Daoy (cell line): ENCODE measurements around the gene EYA4. TPM values are rescaled to one million over a fixed set of nuclear protein-coding genes. Genes with fewer than 3 reads are reported as not detected.
"Not testable (repeated sequence)": the region's sequence is repeated elsewhere in the genome, so short reads cannot be mapped to it uniquely, and the experiment has no call there.

Source experiments
- DNase-seq: peaks from one replicate; pipeline ENCODE4 v3.0.0-alpha.2; 2015; ENCODE audit warnings: low read depth
- total RNA-seq: library from RNA; depleted of rRNA; stranded (reverse); fragments of >200 nt; shearing (Covaris generic); gene quantifications from 2 replicates; pipeline ENCODE4 v1.2.3, GENCODE V29; 2014

The EYA4 gene
- total RNA-seq, 1 experiment from 2014 or later, result 14.7 TPM

DNA sequence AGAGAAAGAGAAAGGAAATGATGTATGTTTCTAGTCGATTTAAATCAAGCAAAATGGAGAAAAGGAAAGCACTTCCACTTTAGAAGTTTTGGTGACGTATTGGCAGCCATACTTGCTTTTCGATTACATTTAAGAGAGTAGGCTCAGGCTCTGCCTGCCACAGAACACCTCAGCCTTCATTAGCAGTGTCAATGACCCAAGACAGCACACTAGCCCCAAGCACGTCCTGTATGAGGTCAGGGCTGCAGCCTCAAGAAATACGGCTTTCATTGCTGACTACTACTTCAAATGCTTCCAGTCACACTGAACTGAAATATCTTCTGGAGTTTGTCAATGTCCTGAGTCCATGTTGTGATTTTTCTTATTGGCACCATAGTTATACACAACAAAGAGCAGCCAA is 285.3 kb downstream of the EYA4 start:
- no peak for DNase-seq

DNA sequence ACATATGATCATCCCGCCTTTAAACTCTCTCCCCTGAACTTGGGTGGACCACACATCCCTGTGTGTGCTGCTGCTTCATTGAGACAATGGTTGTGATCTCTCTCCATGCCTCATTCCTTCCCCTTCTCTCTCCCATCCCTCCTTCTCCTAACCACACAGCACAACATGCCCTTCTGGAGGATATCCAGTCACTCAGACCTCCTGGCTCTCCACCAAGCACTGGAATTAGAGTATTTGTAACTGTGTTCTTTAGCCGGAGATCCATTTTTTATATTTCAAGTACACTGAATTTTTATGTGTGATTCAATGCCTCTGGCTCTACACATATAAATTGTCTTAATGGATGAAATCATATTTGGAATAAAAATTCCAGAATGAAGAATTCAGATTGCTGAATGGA is 287.4 kb downstream of the EYA4 start:
- DNase-seq, result no peak

DNA sequence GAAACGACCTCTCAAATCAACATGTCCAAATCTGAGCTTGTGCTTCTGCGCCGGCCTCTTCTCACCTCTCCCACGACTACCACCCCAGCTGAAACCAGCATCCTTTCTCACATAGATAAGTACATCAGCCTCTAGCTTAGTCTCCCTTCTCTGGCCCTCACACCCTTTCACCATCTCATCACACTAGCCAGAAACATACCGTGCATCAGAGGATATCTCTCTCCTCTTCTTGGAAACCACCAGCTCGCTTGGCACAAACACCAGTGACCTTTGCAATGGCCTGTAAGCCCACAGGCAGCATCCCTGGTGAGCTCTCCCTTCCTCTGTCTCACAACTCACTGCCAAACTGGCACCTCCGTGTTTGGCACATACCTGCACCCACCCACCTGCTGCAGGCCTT is 291.8 kb downstream of the EYA4 start:
- no peak for DNase-seq

DNA sequence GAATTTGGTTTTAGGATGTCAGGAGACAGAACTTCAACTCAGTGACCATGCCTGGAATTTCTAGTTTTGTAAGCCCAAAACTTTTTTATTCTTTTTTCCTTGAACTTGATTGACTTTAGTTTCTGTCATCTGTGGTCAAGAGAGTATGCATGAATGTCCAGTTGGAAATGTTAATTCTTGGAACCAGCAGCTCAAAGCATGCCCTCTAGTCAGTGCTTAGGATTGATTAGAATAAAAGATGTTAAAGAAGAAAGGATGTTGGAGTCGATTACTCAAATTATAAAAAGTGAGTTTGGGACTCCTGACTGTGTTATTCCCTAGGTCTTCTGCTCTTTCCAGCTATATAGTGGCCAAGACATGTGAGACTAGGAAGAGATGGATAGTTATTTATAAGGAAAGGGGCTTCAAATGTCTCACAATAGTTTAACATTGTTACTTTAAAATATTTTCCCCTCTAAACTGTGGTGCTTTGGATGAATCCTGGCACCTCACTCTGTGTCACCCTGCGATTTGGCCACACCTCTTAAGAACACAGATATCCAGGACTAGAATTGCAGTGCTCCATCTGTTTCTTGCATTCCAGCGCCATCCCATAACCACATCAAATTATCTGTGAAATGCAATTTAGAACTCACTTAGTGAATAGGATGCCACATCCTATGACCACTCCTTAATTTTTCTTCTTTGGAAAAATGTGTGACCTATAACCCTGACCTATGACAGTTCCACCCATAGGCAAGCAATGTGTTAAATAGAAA is 298.5 kb downstream of the EYA4 start:
- no peak for DNase-seq

DNA sequence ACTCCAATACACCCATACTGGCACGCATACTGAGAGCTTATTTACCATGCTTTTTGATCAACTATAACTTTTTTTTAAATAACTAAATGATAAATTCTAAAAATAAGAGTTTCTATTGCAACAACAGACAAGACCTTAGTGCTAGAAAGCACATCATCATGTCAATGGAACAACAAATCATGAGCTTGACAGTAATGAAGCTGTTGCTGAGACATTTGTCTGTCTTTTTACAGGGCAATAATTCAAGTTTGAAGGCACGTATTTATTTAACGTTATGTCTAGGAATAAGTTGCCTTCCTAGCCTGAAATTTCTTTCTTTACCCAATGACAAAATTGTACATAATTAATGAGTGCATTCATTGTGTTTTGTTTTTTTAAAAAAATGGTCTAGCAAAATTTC is 299.2 kb downstream of the EYA4 start:
- no peak for DNase-seq

DNA sequence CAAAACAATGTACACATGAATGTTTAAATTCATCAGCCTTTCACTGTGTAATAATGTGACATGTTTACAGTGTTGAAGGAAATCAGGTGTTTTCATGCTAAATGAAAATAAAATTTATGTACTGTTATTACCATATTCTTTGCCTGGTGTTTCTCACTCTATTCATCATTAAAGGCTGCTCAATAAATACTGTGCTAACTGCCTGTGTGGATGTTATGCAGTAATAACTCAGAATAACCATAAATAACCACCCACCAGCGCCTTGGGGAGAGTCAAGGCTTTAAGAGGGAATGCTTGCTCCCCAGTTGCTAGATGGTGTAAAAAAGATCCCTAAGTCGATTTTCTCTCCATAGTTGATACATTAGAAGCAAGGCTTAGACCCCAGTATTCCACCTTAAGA is 299.9 kb downstream of the EYA4 start:
- no peak for DNase-seq

DNA sequence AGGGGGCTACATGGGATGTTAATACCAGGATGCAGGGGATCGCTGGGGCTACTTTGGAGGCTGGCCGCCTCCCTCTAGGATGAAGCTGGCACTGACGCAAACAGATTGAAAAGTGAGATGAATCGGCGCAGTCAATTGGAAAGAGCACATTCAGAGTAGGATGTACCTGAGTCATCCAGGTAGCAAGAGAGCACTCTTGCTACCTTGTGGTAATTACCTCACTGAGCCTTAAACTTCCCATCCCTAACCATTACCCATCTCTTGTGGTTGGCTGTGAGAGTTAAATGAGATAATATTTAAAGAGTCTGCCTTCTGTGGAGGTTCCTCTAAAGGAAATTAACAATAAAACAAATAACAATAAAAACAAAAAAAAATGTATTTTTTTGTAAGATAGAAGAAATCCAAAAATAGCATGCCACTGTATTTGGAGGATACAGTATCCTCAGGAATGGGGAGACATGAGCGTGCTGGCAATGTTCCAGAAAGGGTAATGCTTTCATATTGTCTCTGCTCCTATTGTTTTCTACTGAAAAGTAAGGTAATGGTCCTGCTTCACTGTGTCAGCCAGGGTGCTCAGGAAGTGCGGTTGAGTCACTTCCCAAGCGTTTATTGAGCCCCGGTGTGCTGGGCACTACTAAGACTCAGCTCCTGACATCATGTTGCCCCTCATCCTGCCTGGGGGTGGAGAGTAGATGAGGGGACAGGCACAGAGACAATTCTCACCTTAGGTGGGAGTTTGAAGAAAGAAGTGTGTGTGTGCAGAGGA is 301.1 kb downstream of the EYA4 start:
- DNase-seq, result peak; percentile 62

DNA sequence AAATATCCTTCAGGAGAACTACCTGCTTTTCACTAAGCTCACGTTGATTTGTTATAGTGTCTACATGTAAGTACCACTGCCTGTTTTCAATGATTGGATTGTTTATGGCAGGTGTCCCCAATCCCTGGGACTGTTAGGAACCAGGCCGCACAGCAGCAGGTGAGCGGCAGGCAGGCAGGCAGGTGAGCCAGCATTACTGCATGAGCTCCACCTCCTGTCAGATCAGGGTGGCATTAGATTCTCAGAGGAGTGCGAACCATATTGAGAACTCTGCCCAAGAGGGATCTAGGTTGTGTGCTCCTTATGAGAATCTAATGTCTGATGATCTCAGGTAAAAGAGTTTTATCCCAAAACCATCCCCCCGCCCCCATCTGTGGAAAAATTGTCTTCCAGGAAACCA is 303.3 kb downstream of the EYA4 start:
- no peak for DNase-seq

DNA sequence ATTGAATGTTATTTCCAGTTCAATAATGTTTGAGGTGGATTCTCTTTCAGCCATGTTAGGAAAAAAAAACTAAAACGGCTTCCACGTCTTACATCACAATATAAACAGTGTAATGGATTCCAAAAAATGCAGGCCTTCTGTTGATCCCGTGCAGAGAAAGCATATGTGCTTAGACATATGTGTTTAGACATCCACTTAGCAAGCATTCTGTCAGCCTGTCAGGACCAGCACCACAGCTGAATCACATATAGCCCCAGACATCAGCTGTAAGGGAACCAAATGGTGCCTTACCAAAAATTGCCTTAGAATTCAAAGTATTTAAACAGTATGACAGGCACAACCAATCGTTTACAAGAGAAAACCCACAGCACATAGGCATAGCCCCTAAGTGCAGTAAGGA is 304.9 kb downstream of the EYA4 start:
- DNase-seq, result no peak

DNA sequence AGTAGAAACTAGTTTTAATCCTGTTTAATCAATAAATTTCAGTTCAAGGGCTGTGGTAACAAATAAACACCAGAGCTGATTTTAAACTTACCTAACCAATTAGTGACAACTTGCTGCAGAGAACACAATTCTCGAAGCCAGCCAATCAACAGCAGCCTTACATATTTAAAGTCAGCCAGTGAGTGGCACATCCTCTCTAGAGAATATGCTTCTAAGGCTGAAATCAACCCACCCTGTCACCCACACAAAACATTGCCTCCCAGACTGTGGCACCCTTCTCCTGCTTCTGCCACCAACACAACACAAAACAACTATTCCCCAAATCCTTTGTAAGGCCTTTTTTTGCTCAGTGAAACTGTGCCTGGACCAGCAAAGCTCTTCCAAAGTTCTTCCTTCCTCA is 306.0 kb downstream of the EYA4 start:
- no peak for DNase-seq

DNA sequence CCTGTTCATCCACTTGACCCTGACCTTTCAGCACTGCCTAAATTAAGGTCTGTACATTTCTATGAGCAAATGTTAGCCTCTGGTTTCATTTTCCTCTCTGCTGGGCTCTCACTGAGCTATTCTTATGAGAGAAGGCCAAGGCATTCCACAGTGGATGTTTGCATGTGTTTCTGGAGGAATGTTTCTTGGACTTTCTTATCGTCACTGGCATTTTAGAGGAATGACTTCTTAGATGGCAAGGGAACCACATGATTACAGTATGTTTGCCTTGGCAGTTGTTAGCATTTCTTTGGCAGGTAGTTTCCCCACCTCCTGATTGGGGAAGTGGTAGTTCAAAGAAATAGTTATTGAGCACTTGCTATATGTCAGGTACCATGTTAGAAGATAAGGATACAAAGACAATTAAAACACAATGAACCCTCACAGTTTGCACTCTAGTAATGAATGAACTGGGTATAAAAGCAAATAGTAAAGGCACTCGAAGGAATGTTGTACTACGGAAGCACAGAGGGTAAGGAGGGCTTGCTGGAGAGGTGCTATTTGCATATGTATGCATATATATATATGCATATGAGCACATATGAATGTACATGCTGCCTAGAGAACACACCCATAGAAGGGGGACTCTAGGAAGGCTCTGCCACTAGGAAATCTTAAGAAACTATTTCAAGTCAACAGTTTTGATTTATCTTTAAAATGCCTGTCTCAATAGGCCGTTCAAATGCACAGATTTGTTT is 307.4 kb downstream of the EYA4 start:
- peak; percentile 71 for DNase-seq

DNA sequence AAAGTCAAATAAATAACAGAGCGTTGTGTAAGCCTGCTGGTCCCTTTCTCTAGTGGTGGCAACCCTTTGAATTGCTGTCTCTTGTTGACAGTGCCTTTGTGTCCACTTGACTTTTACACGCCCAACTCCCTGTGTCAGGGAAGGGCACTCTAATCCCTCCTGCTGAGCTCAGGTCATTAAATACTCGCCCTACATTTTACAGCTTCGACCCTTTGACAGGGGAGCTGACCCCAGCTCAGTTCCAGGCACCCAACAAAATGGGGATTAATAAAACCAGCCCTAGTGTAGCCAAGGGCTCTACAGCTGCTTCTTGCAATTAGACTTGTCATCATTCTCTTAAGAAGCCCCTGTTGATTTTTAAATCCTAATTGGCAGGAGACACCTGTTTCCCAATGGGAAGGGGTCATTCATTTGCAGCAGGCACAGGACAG is 308.2 kb downstream of the EYA4 start:
- no peak for DNase-seq

DNA sequence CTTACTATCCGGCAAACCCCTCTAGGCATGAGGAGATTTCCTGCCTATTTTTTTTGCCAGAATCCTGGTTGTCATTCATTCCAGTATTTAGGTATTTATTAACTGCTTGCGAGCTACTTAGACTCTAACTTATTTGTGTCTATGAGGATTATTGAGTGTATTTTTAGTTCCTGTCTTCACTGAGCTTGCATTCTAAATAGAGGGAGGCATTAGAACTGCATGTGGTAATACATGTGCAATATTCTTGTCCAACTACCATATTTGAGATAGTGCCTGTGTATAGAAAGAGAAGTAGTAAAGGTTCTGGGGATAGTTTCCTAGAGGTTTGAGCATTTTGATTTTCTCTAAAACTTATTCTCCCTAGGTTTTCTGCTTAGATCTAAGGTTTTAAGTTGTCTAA is 308.9 kb downstream of the EYA4 start:
- no peak for DNase-seq

DNA sequence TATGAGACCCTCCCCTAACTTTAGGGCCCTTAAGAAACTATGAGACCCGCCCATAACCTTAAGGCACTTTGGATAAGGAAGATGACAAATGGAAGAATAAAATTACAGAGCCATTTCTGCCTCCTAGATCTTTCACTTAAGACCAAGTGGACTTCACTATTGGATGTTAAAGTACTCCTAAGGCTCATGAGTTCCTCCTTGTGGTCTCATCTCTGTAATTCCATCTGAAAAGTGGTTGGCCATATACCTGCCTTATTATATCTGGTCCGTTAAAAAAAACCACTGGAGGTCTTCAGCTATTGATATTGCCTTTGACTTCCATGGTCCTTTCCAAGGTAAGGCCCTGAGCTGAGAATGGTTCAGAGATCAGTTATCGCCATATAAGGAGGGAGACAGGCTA is 310.3 kb downstream of the EYA4 start:
- DNase-seq, result no peak

DNA sequence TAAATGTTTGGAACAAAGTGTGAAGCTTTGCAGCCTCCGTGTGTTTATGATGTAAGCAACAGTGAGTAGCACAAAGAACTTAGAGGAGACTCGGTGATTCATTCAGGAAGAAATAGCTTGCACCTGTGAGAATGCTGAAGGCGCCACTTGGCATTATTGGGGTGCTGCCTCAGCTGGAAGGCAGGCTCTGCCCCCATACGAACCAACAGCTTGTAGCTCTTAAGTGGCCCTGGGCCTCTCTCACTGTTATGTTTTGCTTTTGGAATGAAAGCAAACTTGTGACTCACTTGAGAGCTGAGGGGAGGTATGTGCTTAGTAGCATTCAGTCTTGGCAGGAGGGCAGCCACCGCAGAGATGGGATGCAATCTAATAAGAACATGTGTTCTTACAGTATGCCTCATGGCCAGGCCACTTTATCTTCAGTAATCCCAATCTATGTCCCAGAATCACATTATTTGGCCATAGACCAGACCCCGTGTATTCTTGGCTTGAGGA is 310.7 kb downstream of the EYA4 start:
- peak; percentile 96 for DNase-seq

DNA sequence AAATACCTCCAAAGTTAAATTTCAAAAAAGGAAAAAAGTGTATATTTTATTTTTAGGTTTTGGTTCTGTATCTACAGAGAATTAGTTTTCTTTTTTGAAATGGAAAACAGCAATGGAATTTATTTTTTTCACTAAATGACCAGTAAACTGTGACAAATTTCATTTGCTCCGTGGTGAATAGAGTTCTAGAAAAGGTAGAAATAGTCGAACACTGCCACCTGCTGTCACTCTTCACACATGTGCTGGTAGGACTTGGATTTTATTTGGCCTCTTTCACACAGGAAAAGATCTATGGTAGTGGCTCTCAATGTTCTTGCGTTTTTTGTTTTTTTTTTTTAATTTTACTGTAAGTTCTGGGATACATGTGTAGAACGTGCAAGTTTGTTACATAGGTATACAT is 312.5 kb downstream of the EYA4 start:
- peak; percentile 61 for DNase-seq

DNA sequence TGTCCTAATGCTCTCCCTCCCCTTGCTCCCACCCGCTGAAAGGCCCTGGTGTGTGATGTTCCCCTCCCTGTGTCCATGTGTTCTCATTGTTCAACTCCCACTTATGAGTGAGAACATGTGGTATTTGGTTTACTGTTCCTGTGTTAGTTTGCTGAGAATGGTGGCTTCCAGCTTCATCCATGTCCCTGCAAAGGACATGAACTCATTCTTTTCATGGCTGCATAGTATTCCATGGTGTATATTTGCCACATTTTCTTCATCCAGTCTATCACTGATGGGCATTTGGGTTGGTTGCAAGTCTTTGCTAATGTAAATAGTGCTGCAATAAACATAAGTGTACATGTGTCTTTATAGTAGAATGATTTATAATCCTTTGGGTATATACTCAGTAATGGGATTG is 313.0 kb downstream of the EYA4 start:
- DNase-seq, result not testable (repeated sequence)

DNA sequence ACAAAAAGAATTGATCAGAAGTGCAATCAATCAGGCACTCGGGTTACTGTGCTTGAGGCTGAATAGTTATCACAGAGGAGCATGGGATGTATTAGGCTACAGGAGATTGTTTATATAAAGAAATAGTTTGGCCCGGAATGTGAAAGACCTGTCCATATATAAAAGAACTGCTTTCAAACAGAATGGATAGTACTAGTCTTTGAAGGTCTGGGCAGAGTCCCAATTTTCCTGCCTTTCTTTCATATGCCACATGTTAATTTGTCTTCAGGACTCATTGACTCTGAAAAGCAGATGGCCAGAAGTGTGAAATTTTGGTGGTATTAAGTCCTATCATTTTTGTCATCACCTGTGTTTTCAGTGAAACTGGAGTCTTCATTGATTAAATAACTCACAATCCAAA is 314.5 kb downstream of the EYA4 start:
- DNase-seq, result no peak

DNA sequence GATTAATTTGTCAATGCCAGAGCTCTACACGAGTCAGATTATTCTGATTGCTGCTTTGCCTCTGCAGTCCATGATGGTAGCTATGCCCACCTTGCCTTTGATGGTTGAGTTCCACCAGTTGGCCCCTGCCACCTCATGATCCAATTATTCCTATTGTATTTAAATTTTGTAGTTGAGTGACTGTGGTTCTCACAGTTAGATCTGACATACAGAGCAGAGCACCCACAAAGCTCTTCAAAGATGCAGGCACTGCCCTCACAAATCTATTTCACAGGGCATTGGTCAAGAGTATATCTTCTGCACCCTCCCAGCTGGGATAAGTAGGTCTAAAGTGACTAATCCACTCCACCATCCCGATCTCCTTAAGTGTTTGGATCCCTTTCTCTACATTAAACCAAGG is 318.8 kb downstream of the EYA4 start:
- DNase-seq, result no peak

DNA sequence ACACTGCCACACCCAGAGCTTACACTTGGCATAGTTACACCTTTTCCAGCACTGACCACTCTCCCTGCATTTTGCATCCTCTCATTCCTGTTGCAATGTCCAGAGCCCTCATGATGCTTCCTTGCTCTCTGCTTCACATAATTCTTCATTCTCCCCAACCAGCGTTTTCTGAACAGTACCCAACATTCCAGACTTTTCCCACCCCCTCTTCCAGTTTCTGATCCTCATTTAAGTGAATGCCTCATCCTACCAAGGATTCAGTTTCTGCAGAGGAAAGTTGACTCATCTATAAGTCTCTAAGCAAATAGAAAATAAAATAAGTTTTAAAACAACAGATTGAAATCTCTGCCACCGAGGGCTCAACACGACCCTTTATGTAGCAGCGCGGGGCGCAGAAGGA is 326.5 kb downstream of the EYA4 start:
- DNase-seq, result no peak

DNA sequence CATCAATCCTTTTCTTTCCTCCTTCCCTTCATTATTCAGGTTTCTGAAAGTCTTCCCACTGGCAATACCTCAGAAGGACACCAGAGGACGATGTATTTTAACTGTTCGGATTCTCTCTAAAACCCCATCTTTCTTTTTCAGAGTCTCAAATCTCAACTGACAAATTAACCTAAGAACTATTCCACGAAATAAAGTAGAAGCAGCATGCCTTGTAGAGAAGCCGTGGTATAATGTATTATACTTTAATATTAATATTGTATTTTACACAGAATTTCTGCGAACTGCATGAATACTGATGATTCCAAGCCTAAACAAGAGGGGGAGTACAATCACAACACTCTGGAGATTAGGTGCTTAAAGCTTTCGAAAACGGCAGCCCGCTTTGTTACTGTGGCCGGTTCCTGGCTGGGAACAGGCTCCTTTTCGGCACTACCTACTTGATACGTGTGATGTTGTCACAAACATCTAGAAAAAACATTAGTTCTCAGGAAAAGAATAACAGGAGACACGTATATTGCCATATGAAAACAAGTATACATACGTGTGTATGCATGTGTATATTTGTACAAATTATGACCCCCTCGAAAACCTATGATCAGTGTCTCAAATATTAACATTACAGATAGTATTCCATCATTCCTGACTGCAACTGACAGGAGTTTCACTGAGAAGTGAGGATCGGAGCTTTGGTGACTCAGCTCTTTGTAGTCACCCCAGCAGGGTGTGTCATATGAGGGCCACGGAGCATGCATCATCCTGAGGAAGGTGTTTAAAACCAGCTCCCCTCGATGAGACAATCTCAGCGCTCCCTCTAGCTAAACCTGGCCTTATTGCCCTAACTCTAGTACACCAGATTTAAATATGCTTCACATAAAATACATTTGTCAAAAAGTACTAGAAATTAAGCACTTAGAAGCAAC is 328.1 kb downstream of the EYA4 start:
- DNase-seq, result peak; percentile 90
